Neutrophil (primary cell): Measurements from ENCODE around the gene CNTN5.

Experiments used
- H3K27ac ChIP-seq: fragments of 200-600 bp; sonication (generic); 2 replicates; pipeline ENCODE4 v1.5.1; 2016; ENCODE audit warnings: mild to moderate bottlenecking, moderate library complexity
- H3K27me3 ChIP-seq: fragments of 200-600 bp; sonication (generic); 2 replicates; pipeline ENCODE4 v1.6.0; 2016; ENCODE audit warnings: mild to moderate bottlenecking
- H3K36me3 ChIP-seq: fragments of 200-600 bp; sonication (generic); 2 replicates; pipeline ENCODE4 v1.5.1; 2017
- H3K4me1 ChIP-seq, 2 experiments: fragments of 200-600 bp in 1 of 2; sonication (generic) in 1 of 2; 1 replicate in 1 of 2; 2 replicates in 1 of 2; pipeline versions ENCODE4 v1.5.1 to v1.6.1; 2013 to 2016; ENCODE audit warnings: low read depth in 1 of 2, low read length in 1 of 2, mild to moderate bottlenecking in 1 of 2, moderate library complexity in 1 of 2; ENCODE audit not compliant: control insufficient read depth in 1 of 2, insufficient read depth in 1 of 2
- H3K4me3 ChIP-seq, 2 experiments: fragments of 200-600 bp in 1 of 2; sonication (generic) in 1 of 2; 1 replicate in 1 of 2; 2 replicates in 1 of 2; pipeline ENCODE4 v1.5.1; 2013 to 2016; ENCODE audit warnings: low read depth in 1 of 2, low read length in 1 of 2, mild to moderate bottlenecking in 1 of 2, moderate library complexity in 1 of 2
- H3K9me3 ChIP-seq: fragments of 200-600 bp; sonication (generic); 2 replicates; pipeline ENCODE4 v1.5.1; 2016
- TF ChIP-seq, protein P1 (sequence below): fragments of 200-600 bp; sonication (generic); IDR thresholded peaks from 2 replicates; pipeline ENCODE4 v1.5.1; 2016; ENCODE audit warnings: antibody characterized with exemption

CNTN5 gene

DNA sequence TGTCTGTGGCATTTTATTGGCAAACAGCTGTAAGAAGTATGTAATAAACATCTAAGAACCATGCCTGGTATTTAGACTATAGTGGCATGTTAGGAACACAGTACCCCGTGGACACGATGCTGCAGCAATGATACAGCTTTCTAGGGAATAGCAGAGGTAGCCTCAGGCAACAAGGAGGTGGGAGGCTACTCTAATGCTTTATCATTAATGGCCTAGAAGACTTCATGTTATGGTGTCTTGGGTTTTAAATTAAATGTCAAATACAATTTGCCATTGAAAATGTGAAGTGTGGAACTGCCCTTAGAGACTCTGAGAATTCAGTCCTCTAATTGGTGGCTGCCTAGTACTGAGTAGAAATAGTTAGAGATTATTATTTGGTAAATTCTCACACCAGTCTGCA lies 516.9 kb downstream of the CNTN5 start:
- Histone ChIP-seq H3K4me3 (no peak overlapping the region), H3K27me3 (no peaks in the 10 kb centered on the region), H3K36me3 (no peaks in the 10 kb centered on the region), H3K9me3 (no peaks in the 10 kb centered on the region), H3K27ac (no peak overlapping the region), H3K4me1 (no peaks in the 10 kb centered on the region)
- TF ChIP-seq, protein P1, sequence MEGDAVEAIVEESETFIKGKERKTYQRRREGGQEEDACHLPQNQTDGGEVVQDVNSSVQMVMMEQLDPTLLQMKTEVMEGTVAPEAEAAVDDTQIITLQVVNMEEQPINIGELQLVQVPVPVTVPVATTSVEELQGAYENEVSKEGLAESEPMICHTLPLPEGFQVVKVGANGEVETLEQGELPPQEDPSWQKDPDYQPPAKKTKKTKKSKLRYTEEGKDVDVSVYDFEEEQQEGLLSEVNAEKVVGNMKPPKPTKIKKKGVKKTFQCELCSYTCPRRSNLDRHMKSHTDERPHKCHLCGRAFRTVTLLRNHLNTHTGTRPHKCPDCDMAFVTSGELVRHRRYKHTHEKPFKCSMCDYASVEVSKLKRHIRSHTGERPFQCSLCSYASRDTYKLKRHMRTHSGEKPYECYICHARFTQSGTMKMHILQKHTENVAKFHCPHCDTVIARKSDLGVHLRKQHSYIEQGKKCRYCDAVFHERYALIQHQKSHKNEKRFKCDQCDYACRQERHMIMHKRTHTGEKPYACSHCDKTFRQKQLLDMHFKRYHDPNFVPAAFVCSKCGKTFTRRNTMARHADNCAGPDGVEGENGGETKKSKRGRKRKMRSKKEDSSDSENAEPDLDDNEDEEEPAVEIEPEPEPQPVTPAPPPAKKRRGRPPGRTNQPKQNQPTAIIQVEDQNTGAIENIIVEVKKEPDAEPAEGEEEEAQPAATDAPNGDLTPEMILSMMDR: no peak

DNA sequence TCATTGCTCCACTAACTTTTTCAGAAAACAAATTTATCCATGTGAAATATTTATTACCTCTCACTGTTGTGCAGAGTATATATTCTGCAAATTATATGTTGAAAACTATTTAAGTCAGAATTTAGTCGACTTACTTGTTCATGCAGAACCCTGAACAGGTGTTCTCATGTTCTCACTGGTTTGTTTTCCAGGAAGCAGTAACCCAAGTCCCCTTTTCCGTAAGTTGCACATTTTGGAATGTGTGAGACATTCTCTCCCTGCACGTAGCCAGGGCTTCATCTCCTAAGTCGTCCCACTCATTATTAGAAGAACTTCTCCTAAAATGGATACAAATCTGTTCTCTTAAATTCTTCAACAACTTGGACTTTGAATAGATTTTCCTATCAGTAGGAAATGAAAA lies 524.9 kb downstream of the CNTN5 start:
- TF ChIP-seq, protein P1: no peak
- H3K36me3 ChIP-seq: no peaks in the 10 kb centered on the region
- H3K27me3 ChIP-seq: no peaks in the 10 kb centered on the region
- H3K27ac ChIP-seq: no peak overlapping the region
- no peaks in the 10 kb centered on the region for H3K9me3 ChIP-seq
- H3K4me3 ChIP-seq: no peak overlapping the region
- no peaks in the 10 kb centered on the region for H3K4me1 ChIP-seq

DNA sequence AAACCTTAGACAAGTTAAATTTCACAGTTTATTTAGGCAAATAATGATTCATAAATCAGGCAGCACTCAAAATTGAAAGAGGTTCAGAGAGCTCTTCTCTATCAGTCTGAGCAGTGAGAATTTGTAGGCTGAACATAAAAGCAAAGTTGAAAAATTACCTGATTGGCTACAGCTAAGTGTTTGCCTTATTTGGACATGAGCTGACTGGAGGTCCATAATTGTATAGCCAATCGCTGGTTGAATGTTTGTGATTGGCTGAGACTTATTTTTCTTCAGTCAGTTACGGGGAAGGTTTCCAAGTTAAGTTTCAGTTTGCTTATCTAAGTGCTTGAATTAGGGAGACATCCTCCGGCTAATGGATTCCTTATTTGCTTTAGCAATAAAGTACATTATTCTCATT lies 527.5 kb downstream of the CNTN5 start:
- H3K27me3 ChIP-seq: no peaks in the 10 kb centered on the region
- no peak overlapping the region for H3K4me3 ChIP-seq
- TF ChIP-seq, protein P1: no peak
- H3K36me3 ChIP-seq: no peaks in the 10 kb centered on the region
- H3K27ac ChIP-seq: no peak overlapping the region
- no peaks in the 10 kb centered on the region for H3K9me3 ChIP-seq
- H3K4me1 ChIP-seq: no peaks in the 10 kb centered on the region

DNA sequence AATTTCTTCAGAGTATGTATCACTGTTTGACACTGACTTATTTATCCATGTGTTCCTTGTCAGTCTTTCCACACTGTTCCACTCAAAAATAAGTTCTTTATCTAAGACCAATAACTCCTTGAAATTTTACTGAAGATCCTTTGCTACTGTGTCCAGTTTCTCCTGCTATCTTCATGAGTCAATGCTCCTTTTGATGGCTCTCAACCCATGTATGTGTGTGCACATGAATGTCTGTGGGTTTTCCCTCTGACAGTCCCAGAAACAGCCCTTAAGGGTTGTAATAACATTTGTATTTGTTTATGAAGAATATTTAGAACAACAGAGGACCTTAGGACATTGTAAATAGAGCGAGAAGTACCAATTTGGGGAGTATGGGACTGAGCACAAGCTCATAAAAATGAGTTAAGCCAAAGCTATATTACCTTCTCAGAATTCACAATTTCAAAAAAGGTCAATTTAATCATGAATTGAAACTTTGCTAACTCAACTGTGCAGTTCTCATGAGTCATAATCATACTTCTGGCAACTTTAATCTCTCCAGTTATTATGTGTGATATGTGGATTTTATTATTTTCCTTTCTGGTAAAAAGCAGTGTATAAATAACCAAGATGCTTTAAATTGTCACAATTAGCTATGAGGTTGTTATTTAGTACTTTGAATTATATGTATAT lies 533.6 kb downstream of the CNTN5 start:
- Histone ChIP-seq H3K36me3 (no peaks in the 10 kb centered on the region), H3K4me3 (no peak overlapping the region), H3K4me1 (no peaks in the 10 kb centered on the region), H3K27ac (no peak overlapping the region), H3K27me3 (no peaks in the 10 kb centered on the region), H3K9me3 (no peaks in the 10 kb centered on the region)
- TF ChIP-seq, protein P1: no peak

DNA sequence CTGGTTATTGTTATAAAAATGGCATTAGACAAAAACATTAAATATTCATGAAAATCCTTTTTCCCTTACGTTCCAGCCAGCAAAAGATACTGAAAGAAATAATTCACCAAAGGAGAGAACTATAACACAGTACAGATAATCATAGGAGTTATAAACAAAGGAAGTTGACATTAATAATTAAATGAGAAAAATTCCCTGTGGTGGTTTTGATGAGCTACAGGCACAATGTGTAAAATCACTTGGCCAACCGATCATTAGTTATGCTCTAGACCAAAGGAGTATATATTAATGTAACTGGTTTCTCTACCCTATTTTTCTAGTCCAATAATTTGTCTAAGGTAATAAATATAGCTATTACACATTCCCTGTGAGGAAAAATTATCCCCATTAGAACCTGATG lies 534.7 kb downstream of the CNTN5 start:
- no peak overlapping the region for H3K27ac ChIP-seq
- no peaks in the 10 kb centered on the region for H3K9me3 ChIP-seq
- TF ChIP-seq, protein P1: no peak
- no peaks in the 10 kb centered on the region for H3K27me3 ChIP-seq
- no peak overlapping the region for H3K4me3 ChIP-seq
- no peaks in the 10 kb centered on the region for H3K36me3 ChIP-seq
- H3K4me1 ChIP-seq: no peaks in the 10 kb centered on the region
